Astrocyte (in vitro differentiated cells and primary cell): ENCODE measurements around the gene LRRC57. TPM values are rescaled to one million over a fixed set of nuclear protein-coding genes. Genes with fewer than 3 reads are reported as not detected.

Source experiments
- DNase-seq: peaks from one replicate; pipeline ENCODE4 v3.0.0-alpha.2; 2010; ENCODE audit warnings: low read depth
- FAIRE-seq: peaks from 2 replicates; lab custom pipeline; 2011; peaks lifted over from hg19 to GRCh38; lab: Jason Lieb, UNC
- H2AFZ ChIP-seq: 2 replicates; pipeline ENCODE4 v1.6.0; 2012; ENCODE audit warnings: low read depth, low read length, inconsistent platforms
- H3K27ac ChIP-seq: 2 replicates; pipeline ENCODE4 v1.5.1; 2011; ENCODE audit warnings: low read depth, low read length, inconsistent platforms
- H3K27me3 ChIP-seq: 2 replicates; pipeline ENCODE4 v1.6.0; 2011; ENCODE audit warnings: low read length, inconsistent platforms; ENCODE audit not compliant: insufficient read depth
- H3K36me3 ChIP-seq: 2 replicates; pipeline ENCODE4 v1.5.1; 2011; ENCODE audit warnings: low read length, inconsistent platforms; ENCODE audit not compliant: insufficient read depth
- H3K4me1 ChIP-seq: 2 replicates; pipeline ENCODE4 v1.5.1; 2011; ENCODE audit warnings: low read length, inconsistent platforms; ENCODE audit not compliant: insufficient read depth
- H3K4me2 ChIP-seq: 2 replicates; pipeline ENCODE4 v1.6.0; 2012; ENCODE audit warnings: low read length, inconsistent platforms
- H3K4me3 ChIP-seq: 2 replicates; pipeline ENCODE4 v1.5.1; 2011; ENCODE audit warnings: low read depth, mild to moderate bottlenecking, low read length, inconsistent platforms; ENCODE audit not compliant: insufficient read depth
- H3K79me2 ChIP-seq: 2 replicates; pipeline ENCODE4 v1.6.0; 2012; ENCODE audit warnings: mild to moderate bottlenecking, low read length, inconsistent platforms; ENCODE audit not compliant: insufficient read depth
- H3K9ac ChIP-seq: 2 replicates; pipeline ENCODE4 v1.6.0; 2012; ENCODE audit warnings: mild to moderate bottlenecking, low read length, inconsistent platforms
- H3K9me3 ChIP-seq: 2 replicates; pipeline ENCODE4 v1.5.1; 2012; ENCODE audit warnings: low read depth, mild to moderate bottlenecking, low read length, inconsistent platforms; ENCODE audit not compliant: insufficient read depth
- H4K20me1 ChIP-seq: 2 replicates; pipeline ENCODE4 v1.6.0; 2012; ENCODE audit warnings: low read length, inconsistent platforms; ENCODE audit not compliant: insufficient read depth
- H3K27ac Mint-ChIP-seq: one replicate; pipeline ENCODE4 v1.8.0; 2021; ENCODE audit warnings: mild to moderate bottlenecking, mixed read lengths; ENCODE audit not compliant: unreplicated experiment
- H3K27me3 Mint-ChIP-seq: one replicate; pipeline ENCODE4 v1.8.0; 2021; ENCODE audit warnings: low read depth, mixed read lengths; ENCODE audit not compliant: unreplicated experiment
- H3K36me3 Mint-ChIP-seq: one replicate; pipeline ENCODE4 v1.8.0; 2021; ENCODE audit warnings: low read depth, mixed read lengths; ENCODE audit not compliant: unreplicated experiment
- H3K4me1 Mint-ChIP-seq: one replicate; pipeline ENCODE4 v1.8.0; 2021; ENCODE audit warnings: low read depth, mixed read lengths; ENCODE audit not compliant: unreplicated experiment
- H3K4me3 Mint-ChIP-seq: one replicate; pipeline ENCODE4 v1.8.0; 2021; ENCODE audit warnings: mild to moderate bottlenecking, moderate library complexity, mixed read lengths; ENCODE audit not compliant: unreplicated experiment
- H3K9me3 Mint-ChIP-seq: one replicate; pipeline ENCODE4 v1.8.0; 2021; ENCODE audit warnings: mild to moderate bottlenecking, mixed read lengths; ENCODE audit not compliant: unreplicated experiment
- EZH2 ChIP-seq: IDR thresholded peaks from 2 replicates; pipeline ENCODE4 v1.6.1; 2012; ENCODE audit warnings: mild to moderate bottlenecking, low read length, inconsistent platforms; ENCODE audit not compliant: insufficient read depth
- total RNA-seq: library from RNA; stranded (reverse); gene quantifications from 2 replicates; pipeline ENCODE4 v1.2.1, GENCODE V29; 2021
- TF ChIP-seq, protein P1 (sequence below): IDR thresholded peaks from 2 replicates; pipeline ENCODE4 v1.5.1; 2011; ENCODE audit warnings: low read depth, mild to moderate bottlenecking, inconsistent platforms, low read length, moderate library complexity; ENCODE audit not compliant: insufficient read depth

The LRRC57 gene
- total RNA-seq, 1 donor from 2014 or later, result 27.6 TPM

GRCh38 chr15:42576040-42576594, 27.5 kb upstream of the LRRC57 start:
- Histone ChIP-seq H3K9me3 (no peaks in the 10 kb centered on the region), H3K79me2 (peaks cover 15% of the 10 kb centered on the region), H3K9ac (peak overlapping the region; percentile 88), H3K4me2 (peak overlapping the region; percentile 95), H3K27me3 (no peaks in the 10 kb centered on the region), H3K4me1 (peaks cover 14% of the 10 kb centered on the region), H4K20me1 (peaks cover 26% of the 10 kb centered on the region), H2AFZ (peak overlapping the region; percentile 93), H3K27ac (peak overlapping the region; percentile 65), H3K36me3 (no peaks in the 10 kb centered on the region), H3K4me3 (peak overlapping the region; percentile 81)
- peaks cover 5% of the 10 kb centered on the region for H3K4me1 Mint-ChIP-seq
- TF ChIP-seq, protein P1, sequence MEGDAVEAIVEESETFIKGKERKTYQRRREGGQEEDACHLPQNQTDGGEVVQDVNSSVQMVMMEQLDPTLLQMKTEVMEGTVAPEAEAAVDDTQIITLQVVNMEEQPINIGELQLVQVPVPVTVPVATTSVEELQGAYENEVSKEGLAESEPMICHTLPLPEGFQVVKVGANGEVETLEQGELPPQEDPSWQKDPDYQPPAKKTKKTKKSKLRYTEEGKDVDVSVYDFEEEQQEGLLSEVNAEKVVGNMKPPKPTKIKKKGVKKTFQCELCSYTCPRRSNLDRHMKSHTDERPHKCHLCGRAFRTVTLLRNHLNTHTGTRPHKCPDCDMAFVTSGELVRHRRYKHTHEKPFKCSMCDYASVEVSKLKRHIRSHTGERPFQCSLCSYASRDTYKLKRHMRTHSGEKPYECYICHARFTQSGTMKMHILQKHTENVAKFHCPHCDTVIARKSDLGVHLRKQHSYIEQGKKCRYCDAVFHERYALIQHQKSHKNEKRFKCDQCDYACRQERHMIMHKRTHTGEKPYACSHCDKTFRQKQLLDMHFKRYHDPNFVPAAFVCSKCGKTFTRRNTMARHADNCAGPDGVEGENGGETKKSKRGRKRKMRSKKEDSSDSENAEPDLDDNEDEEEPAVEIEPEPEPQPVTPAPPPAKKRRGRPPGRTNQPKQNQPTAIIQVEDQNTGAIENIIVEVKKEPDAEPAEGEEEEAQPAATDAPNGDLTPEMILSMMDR, result no peak
- no peak for TF ChIP-seq EZH2
- DNase-seq (no peak), FAIRE-seq (no peak)
- no peaks in the 10 kb centered on the region for H3K9me3 Mint-ChIP-seq
- H3K27ac Mint-ChIP-seq, result no peak overlapping the region
- H3K36me3 Mint-ChIP-seq, result no peaks in the 10 kb centered on the region
- H3K27me3 Mint-ChIP-seq, result no peaks in the 10 kb centered on the region
- H3K4me3 Mint-ChIP-seq, result peak overlapping the region; percentile 94

- Histone ChIP-seq H3K4me3 (peak within 1 kb of the TSS; percentile 81), H3K9me3 (no peaks in the 10 kb centered on the region), H3K4me1 (peaks cover 14% of the 10 kb centered on the region), H3K27me3 (no peaks in the 10 kb centered on the region), H3K36me3 (no peaks in the 10 kb centered on the region), H3K27ac (peak within 1 kb of the TSS; percentile 65), H3K4me2 (peak within 1 kb of the TSS; percentile 95), H3K79me2 (peaks cover 15% of the 10 kb centered on the region), H4K20me1 (peaks cover 26% of the 10 kb centered on the region), H2AFZ (peak within 1 kb of the TSS; percentile 97), H3K9ac (peak within 1 kb of the TSS; percentile 88)
- Mint-ChIP-seq H3K9me3 (no peaks in the 10 kb centered on the region), H3K4me1 (peaks cover 3% of the 10 kb centered on the region), H3K27ac (peak within 1 kb of the TSS; percentile 44), H3K36me3 (no peaks in the 10 kb centered on the region), H3K4me3 (peak within 1 kb of the TSS; percentile 94), H3K27me3 (no peaks in the 10 kb centered on the region)
- DNase-seq, result peak; percentile 92
- FAIRE-seq, result no peak
- no peak for TF ChIP-seq EZH2
- TF ChIP-seq, protein P1, result no peak
Observed at GRCh38 chr15:42575188-42576039, 26.8 kb upstream of the LRRC57 start, which contains the start of gene STARD9. Gene STARD9 (plus strand): TSS chr15:42575606. CDS start chr15:42575716, 110 bp downstream.
